Progenitor cell of endocrine pancreas (in vitro differentiated cells): ENCODE measurements around the gene NUP188. TPM values are rescaled to one million over a fixed set of nuclear protein-coding genes. Genes with fewer than 3 reads are reported as not detected.
A peak's percentile ranks its signal among the peaks of the same experiment; 100 is the strongest.

ENCODE experiments used
- DNase-seq: peaks from one replicate; pipeline ENCODE4 v3.0.0; 2021; ENCODE audit warnings: low spot score; ENCODE audit not compliant: unreplicated experiment
- H3K27ac Mint-ChIP-seq: 2 replicates; pipeline ENCODE4 v1.8.0; 2021; ENCODE audit warnings: mild to moderate bottlenecking, moderate library complexity, mixed read lengths
- H3K27me3 Mint-ChIP-seq: 2 replicates; pipeline ENCODE4 v1.8.0; 2021; ENCODE audit warnings: mixed read lengths
- H3K36me3 Mint-ChIP-seq: 2 replicates; pipeline ENCODE4 v1.8.0; 2022; ENCODE audit warnings: mixed read lengths; ENCODE audit not compliant: insufficient read depth
- H3K4me1 Mint-ChIP-seq: 2 replicates; pipeline ENCODE4 v1.8.0; 2021; ENCODE audit warnings: low read depth, mixed read lengths
- H3K4me3 Mint-ChIP-seq: 2 replicates; pipeline ENCODE4 v1.8.0; 2021; ENCODE audit warnings: low read depth, mild to moderate bottlenecking, moderate library complexity, mixed read lengths
- H3K9me3 Mint-ChIP-seq: 2 replicates; pipeline ENCODE4 v1.8.0; 2021; ENCODE audit warnings: low read depth, mixed read lengths
- CTCF ChIP-seq: fragments of 200-600 bp; sonication (generic); IDR thresholded peaks from one replicate; pipeline ENCODE4 v1.5.0; 2021; ENCODE audit warnings: antibody characterized with exemption, mild to moderate bottlenecking; ENCODE audit not compliant: unreplicated experiment
- total RNA-seq: library from RNA; stranded (reverse); gene quantifications from 2 replicates; pipeline ENCODE4 v1.2.1, GENCODE V29; 2021

Gene NUP188
- total RNA-seq, 1 donor from 2014 or later: 74.8 TPM

GRCh38 chr9:129038109-129038852, 90.8 kb downstream of the NUP188 start:
- Mint-ChIP-seq H3K9me3 (no peaks in the 10 kb centered on the region), H3K36me3 (peaks cover 7% of the 10 kb centered on the region), H3K27ac (no peak overlapping the region), H3K4me1 (peaks cover 10% of the 10 kb centered on the region), H3K4me3 (peak overlapping the region; percentile 93), H3K27me3 (no peaks in the 10 kb centered on the region)
- DNase-seq: no peak
- TF ChIP-seq CTCF: no peak

- Mint-ChIP-seq H3K27ac (no peak overlapping the region), H3K27me3 (no peaks in the 10 kb centered on the region), H3K36me3 (peaks cover 9% of the 10 kb centered on the region), H3K4me3 (no peak overlapping the region), H3K4me1 (peaks cover 10% of the 10 kb centered on the region), H3K9me3 (no peaks in the 10 kb centered on the region)
- TF ChIP-seq CTCF: no peak
- DNase-seq: no peak
Observed at GRCh38 chr9:129040113-129040643, 92.7 kb downstream of the NUP188 start.

GRCh38 chr9:129042016-129042415, 94.5 kb downstream of the NUP188 start:
- no peak overlapping the region for H3K27ac Mint-ChIP-seq
- H3K4me3 Mint-ChIP-seq: no peak overlapping the region
- no peaks in the 10 kb centered on the region for H3K9me3 Mint-ChIP-seq
- no peak for DNase-seq
- peaks cover 9% of the 10 kb centered on the region for H3K36me3 Mint-ChIP-seq
- no peaks in the 10 kb centered on the region for H3K27me3 Mint-ChIP-seq
- no peak for TF ChIP-seq CTCF
- H3K4me1 Mint-ChIP-seq: peaks cover 3% of the 10 kb centered on the region

GRCh38 chr9:129052592-129052991, 105.1 kb downstream of the NUP188 start:
- DNase-seq: no peak
- Mint-ChIP-seq H3K36me3 (peaks cover 4% of the 10 kb centered on the region), H3K27me3 (no peaks in the 10 kb centered on the region), H3K4me3 (no peak overlapping the region), H3K9me3 (no peaks in the 10 kb centered on the region), H3K27ac (peak overlapping the region; percentile 71), H3K4me1 (no peaks in the 10 kb centered on the region)
- TF ChIP-seq CTCF: no peak

GRCh38 chr9:129053020-129053419, 105.5 kb downstream of the NUP188 start:
- DNase-seq: no peak
- Mint-ChIP-seq H3K36me3 (peaks cover 2% of the 10 kb centered on the region), H3K27ac (no peak overlapping the region), H3K4me3 (no peak overlapping the region), H3K9me3 (no peaks in the 10 kb centered on the region), H3K4me1 (no peaks in the 10 kb centered on the region), H3K27me3 (no peaks in the 10 kb centered on the region)
- no peak for TF ChIP-seq CTCF
